Mucosa of descending colon (tissue), 3 donors: ENCODE results near the gene ERN2. TPM values are rescaled to one million over a fixed set of nuclear protein-coding genes. Genes with fewer than 3 reads are reported as not detected.
A peak's percentile ranks its signal among the peaks of the same experiment; 100 is the strongest.

Experiments used
- ATAC-seq: fragments of 200-7000 bp; cut with Tn5 transposase; one replicate; pipeline ENCODE4 v1.9.1; 2020; ENCODE audit warnings: mild to moderate bottlenecking, moderate library complexity
- DNase-seq, 3 donors: peaks; one replicate each; pipeline ENCODE4 v3.0.0-alpha.2; 2020
- H3K36me3 ChIP-seq: fragments of 200-600 bp; one replicate; pipeline ENCODE4 v1.8.0; 2021; ENCODE audit warnings: low read depth, mild to moderate bottlenecking
- H3K4me1 ChIP-seq: fragments of 200-600 bp; one replicate; pipeline ENCODE4 v1.8.0; 2021; ENCODE audit warnings: low read depth, mild to moderate bottlenecking
- H3K4me3 ChIP-seq: fragments of 200-600 bp; one replicate; pipeline ENCODE4 v1.8.0; 2021; ENCODE audit warnings: mild to moderate bottlenecking
- H3K9me3 ChIP-seq: fragments of 200-600 bp; one replicate; pipeline ENCODE4 v1.8.0; 2021; ENCODE audit warnings: mild to moderate bottlenecking
- intact Hi-C, 2 donors: fragments of 100-400 bp; cut with DNase I in 1 of 2; cut with micrococcal nuclease in 1 of 2; formaldehyde crosslinking; loops; one replicate each; pipeline versions ENCODE4 v1.11.0 to v1.11.1; 2022; cut with DNase I, micrococcal nuclease
- total RNA-seq, 3 donors: library from RNA; stranded (reverse); fragmentation: NEBNext Ultra II Directional in 2 of 3; extraction: Animal tissue kit (Norgen Biotek cat#: 25700) in 2 of 3; gene quantifications; one replicate each; pipeline versions ENCODE4 v1.2.1 to v1.2.4, GENCODE V29; 2021 to 2023
- TF ChIP-seq, protein P1 (sequence below): fragments of 200-600 bp; IDR thresholded peaks from one replicate; pipeline ENCODE4 v1.8.0; 2022; ENCODE audit warnings: antibody characterized with exemption, mild to moderate bottlenecking
- donor health status: DM: no; HTN: no; CAD: no; lungs with moderate emphysema.
- donor health status: DM: no; HTN: no; CAD: no.
- donor health status: DM: no; HTN: yes; CAD: no.

Gene ERN2
- total RNA-seq, 3 donors from 2014 or later, result 89.4 to 263 (median 154) TPM

DNA sequence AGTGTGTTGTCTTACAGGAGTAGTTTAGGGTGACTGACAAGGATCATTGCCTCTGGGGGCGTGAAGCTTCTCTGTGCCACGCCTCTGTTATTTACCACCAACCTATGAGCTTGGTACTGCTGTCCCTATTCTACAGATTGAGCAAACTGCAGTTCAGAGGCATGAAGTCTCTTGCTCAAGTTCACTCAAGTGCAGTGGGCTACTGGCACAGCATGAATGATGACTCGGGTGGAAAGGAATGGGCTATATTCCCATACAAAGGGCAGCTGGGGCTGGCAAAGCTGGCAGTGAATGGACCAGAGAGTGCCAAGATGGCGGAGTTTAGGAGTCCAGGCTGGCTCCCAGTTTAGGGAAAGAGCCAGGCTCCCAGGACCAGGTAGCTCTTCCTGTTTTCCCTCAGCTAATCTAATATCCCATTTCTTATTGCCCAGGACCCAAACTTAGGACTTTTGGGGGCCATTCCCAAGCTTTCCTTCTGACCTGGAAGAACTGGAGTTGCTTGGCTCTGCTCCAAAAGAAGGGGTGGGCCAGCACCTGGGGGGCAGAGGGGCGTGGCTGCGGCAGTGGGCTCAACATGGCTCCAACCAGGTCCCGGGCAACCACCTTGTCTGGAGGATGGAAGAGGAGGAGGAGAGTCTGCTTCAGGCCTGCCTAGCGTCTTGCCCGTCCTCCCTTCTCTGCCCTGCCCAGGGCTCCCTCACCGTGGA is 21.4 kb downstream of the ERN2 start:
- H3K9me3 ChIP-seq, result no peaks in the 10 kb centered on the region
- no peaks in the 10 kb centered on the region for H3K4me1 ChIP-seq
- TF ChIP-seq, protein P1, sequence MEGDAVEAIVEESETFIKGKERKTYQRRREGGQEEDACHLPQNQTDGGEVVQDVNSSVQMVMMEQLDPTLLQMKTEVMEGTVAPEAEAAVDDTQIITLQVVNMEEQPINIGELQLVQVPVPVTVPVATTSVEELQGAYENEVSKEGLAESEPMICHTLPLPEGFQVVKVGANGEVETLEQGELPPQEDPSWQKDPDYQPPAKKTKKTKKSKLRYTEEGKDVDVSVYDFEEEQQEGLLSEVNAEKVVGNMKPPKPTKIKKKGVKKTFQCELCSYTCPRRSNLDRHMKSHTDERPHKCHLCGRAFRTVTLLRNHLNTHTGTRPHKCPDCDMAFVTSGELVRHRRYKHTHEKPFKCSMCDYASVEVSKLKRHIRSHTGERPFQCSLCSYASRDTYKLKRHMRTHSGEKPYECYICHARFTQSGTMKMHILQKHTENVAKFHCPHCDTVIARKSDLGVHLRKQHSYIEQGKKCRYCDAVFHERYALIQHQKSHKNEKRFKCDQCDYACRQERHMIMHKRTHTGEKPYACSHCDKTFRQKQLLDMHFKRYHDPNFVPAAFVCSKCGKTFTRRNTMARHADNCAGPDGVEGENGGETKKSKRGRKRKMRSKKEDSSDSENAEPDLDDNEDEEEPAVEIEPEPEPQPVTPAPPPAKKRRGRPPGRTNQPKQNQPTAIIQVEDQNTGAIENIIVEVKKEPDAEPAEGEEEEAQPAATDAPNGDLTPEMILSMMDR, result no peak
- ATAC-seq (no peak), DNase-seq (no peak)
- no peak overlapping the region for H3K4me3 ChIP-seq
- intact Hi-C loops, result no loop called here
- peaks cover 3% of the 10 kb centered on the region for H3K36me3 ChIP-seq

DNA sequence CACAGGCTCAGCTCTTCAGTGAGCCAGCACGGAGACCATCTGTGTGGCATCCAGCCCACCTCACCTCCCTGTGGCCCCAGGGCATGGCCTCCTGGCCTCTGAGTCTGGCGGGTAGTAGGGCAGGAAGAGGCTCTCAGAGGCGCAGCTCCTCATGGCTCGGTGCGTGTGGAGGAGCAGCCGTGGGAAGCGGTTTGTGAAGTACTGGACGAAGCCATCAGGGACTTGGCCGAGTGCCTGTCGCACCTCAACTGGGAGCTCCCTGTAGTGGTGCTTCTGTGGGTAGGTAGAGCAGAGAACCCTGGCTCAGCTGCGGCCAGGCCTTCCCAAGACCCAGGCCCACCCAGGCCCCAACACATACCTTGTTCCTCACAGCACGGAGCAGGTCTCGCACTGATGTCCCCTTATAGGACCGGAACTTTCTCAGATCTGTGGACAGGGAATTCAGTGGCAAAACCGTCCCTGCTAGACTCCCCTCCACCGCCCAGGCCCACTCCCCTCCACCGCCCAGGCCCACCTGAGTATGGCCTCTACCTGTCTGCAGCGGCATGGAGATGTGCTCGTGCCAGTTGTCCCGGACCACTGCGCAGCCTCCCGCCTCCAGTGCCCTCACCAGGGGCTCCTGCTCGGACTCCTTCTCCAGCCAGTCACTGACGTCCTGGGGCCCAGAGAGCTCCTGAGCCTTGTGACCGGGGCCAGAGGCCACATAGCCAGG is 22.1 kb downstream of the ERN2 start:
- intact Hi-C loops, result no loop called here
- Histone ChIP-seq H3K9me3 (no peaks in the 10 kb centered on the region), H3K4me3 (no peak overlapping the region), H3K36me3 (peaks cover 3% of the 10 kb centered on the region), H3K4me1 (no peaks in the 10 kb centered on the region)
- ATAC-seq (no peak), DNase-seq (no peak)
- TF ChIP-seq, protein P1, result no peak

DNA sequence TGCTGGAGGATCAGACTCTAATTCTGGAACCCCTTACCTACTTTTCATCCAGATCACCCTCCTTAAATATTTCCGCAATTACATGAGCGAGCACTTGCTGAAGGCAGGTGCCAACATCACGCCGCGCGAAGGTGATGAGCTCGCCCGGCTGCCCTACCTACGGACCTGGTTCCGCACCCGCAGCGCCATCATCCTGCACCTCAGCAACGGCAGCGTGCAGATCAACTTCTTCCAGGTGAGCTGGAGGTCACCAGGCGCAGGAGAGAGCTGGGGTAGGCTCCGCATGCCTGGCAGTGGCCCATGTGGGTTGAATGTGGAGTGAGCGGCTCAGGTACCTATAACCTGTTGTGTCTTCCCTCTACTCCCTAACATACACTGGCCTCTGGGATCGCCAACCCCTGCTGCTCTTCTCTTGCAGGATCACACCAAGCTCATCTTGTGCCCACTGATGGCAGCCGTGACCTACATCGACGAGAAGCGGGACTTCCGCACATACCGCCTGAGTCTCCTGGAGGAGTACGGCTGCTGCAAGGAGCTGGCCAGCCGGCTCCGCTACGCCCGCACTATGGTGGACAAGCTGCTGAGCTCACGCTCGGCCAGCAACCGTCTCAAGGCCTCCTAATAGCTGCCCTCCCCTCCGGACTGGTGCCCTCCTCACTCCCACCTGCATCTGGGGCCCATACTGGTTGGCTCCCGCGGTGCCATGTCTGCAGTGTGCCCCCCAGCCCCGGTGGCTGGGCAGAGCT is 23.4 kb downstream of the ERN2 start:
- TF ChIP-seq, protein P1, result no peak
- DNase-seq (no peak), ATAC-seq (peak; percentile 4)
- Histone ChIP-seq H3K36me3 (peaks cover 3% of the 10 kb centered on the region), H3K4me3 (no peak overlapping the region), H3K4me1 (no peaks in the 10 kb centered on the region), H3K9me3 (no peaks in the 10 kb centered on the region)
- intact Hi-C loops, result no loop called here

DNA sequence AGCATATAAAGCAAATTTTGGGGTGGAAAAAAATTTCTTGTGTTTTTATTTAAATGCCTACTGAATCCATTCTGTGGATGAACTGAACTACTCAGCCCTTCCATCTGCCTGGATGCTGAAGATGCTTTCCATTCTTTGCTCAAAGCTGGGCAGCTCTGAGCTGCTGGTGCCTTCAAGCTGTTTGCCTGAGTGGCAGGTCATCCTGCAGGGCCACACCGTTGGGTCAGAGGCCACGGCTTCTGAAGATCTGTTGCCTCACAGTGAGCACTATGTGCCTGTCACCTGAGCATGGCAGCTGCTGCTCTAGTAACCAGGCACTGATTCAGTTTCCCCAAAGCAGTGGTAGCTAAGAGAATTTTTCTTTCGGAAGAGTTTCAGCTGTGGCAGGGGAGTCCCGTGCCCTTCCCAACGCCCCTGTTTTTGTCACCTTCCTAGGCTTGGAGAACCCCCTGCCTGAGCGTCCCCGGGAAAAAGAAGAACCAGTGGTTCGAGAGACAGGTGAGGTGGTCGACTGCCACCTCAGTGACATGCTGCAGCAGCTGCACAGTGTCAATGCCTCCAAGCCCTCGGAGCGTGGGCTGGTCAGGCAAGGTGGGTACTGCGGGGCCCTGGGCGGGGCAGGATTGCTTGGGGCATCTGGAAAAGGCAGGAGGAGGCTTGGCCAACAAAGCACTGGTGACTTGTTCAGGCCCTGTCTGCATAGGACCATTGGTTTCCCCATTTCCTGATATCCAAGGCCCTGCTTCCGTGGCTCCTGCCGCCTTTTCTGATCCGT is 25.8 kb downstream of the ERN2 start:
- ATAC-seq (peak; percentile 17), DNase-seq (no peak)
- peaks cover 3% of the 10 kb centered on the region for H3K36me3 ChIP-seq
- H3K4me1 ChIP-seq, result no peaks in the 10 kb centered on the region
- intact Hi-C loops, result no loop called here
- TF ChIP-seq, protein P1, result no peak
- H3K9me3 ChIP-seq, result no peaks in the 10 kb centered on the region
- no peak overlapping the region for H3K4me3 ChIP-seq

DNA sequence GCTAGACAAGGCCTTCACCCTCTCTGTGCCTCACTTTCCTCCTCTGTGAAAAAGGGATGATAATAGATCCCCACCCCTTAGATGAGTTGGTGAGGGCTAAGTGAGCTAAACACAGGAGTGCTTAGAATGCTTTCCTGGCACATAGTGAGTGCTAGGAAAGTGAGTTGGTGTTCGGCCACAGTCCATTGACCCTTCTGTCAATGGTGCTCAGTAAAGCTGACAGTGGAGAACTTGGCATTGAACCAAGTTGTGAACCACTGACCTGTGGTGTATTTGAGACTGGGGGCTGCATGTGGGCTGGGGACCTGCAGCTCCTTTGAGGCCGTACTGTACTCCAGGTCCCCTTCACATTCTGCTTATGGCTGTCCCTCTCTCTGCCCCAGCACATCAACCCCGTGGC is 29.5 kb downstream of the ERN2 start:
- no peak overlapping the region for H3K4me3 ChIP-seq
- H3K36me3 ChIP-seq, result no peaks in the 10 kb centered on the region
- intact Hi-C loops, result no loop called here
- TF ChIP-seq, protein P1, result no peak
- H3K4me1 ChIP-seq, result peaks cover 16% of the 10 kb centered on the region
- no peaks in the 10 kb centered on the region for H3K9me3 ChIP-seq
- DNase-seq (no peak), ATAC-seq (no peak)
